SK-N-SH treated with all-trans-retinoic acid at 6 μM for 48 hours (cell line): ENCODE measurements around the gene MPG.

Source experiments
- ATAC-seq: fragments of 200-7000 bp; cut with Tn5 transposase; 3 replicates; pipeline ENCODE4 v1.9.1; 2020; ENCODE audit warnings: mild to moderate bottlenecking, moderate library complexity
- ARNTL ChIP-seq: fragments of 450-650 bp; formaldehyde crosslinking; IDR thresholded peaks from 2 replicates; pipeline ENCODE4 v1.5.0; 2020; ENCODE audit warnings: low read depth, mild to moderate bottlenecking, moderate library complexity, borderline replicate concordance
- BACH2 ChIP-seq: fragments of 250-450 bp; sonication (Bioruptor Pico); IDR thresholded peaks from 2 replicates; pipeline ENCODE4 v1.9.0; 2021; ENCODE audit warnings: mild to moderate bottlenecking, borderline replicate concordance
- CSDC2 ChIP-seq: fragments of 250-450 bp; sonication (Bioruptor Pico); IDR thresholded peaks from 2 replicates; pipeline ENCODE4 v1.5.0; 2020; ENCODE audit warnings: mild to moderate bottlenecking, moderate library complexity
- ESRRG ChIP-seq: fragments of 250-450 bp; sonication (Bioruptor Pico); IDR thresholded peaks from 2 replicates; pipeline ENCODE4 v1.6.1; 2021; ENCODE audit warnings: mild to moderate bottlenecking
- GLIS3 ChIP-seq: fragments of 250-450 bp; sonication (Bioruptor Pico); IDR thresholded peaks from 2 replicates; pipeline ENCODE4 v1.5.0; 2020; ENCODE audit warnings: mild to moderate bottlenecking, moderate library complexity
- ISL1 ChIP-seq: fragments of 250-450 bp; sonication (Bioruptor Pico); IDR thresholded peaks from 2 replicates; pipeline ENCODE4 v2.1.2; 2022; ENCODE audit warnings: mild to moderate bottlenecking, moderate library complexity
- OSR1 ChIP-seq: fragments of 250-450 bp; sonication (Bioruptor Pico); IDR thresholded peaks from 2 replicates; pipeline ENCODE4 v1.8.0; 2022; ENCODE audit warnings: moderate library complexity, mild to moderate bottlenecking, inconsistent platforms
- PPARA ChIP-seq: fragments of 250-450 bp; sonication (Bioruptor Pico); IDR thresholded peaks from 2 replicates; pipeline ENCODE4 v1.5.0; 2020; ENCODE audit warnings: mild to moderate bottlenecking, borderline replicate concordance
- RARB ChIP-seq: fragments of 250-450 bp; sonication (Bioruptor Pico); IDR thresholded peaks from 2 replicates; pipeline ENCODE4 v1.8.0; 2021; ENCODE audit warnings: mild to moderate bottlenecking, moderate library complexity
- SNAI2 ChIP-seq: fragments of 250-450 bp; sonication (Bioruptor Pico); IDR thresholded peaks from 2 replicates; pipeline ENCODE4 v1.5.0; 2020; ENCODE audit warnings: mild to moderate bottlenecking, moderate library complexity
- TCF4 ChIP-seq: fragments of 250-450 bp; sonication (Bioruptor Pico); IDR thresholded peaks from 2 replicates; pipeline ENCODE4 v1.8.0; 2021; ENCODE audit warnings: mild to moderate bottlenecking, moderate library complexity, borderline replicate concordance
- TOX ChIP-seq: fragments of 250-450 bp; sonication (Bioruptor Pico); IDR thresholded peaks from 2 replicates; pipeline ENCODE4 v1.8.0; 2021; ENCODE audit warnings: mild to moderate bottlenecking, moderate library complexity, borderline replicate concordance
- ZC3H10 ChIP-seq: fragments of 250-450 bp; sonication (Bioruptor Pico); IDR thresholded peaks from 2 replicates; pipeline ENCODE4 v1.5.1; 2021; ENCODE audit warnings: mild to moderate bottlenecking, moderate library complexity
- ZFP3 ChIP-seq: fragments of 250-450 bp; sonication (Bioruptor Pico); IDR thresholded peaks from 2 replicates; pipeline ENCODE4 v1.5.0; 2020; ENCODE audit warnings: mild to moderate bottlenecking, moderate library complexity
- ZFP30 ChIP-seq: fragments of 450-650 bp; formaldehyde crosslinking; IDR thresholded peaks from 2 replicates; pipeline ENCODE4 v1.5.0; 2022; ENCODE audit warnings: mild to moderate bottlenecking, moderate library complexity
- ZNF70 ChIP-seq: fragments of 450-650 bp; formaldehyde crosslinking; IDR thresholded peaks from 2 replicates; pipeline ENCODE4 v1.5.0; 2020; ENCODE audit warnings: mild to moderate bottlenecking, moderate library complexity
- ZNF8 ChIP-seq: fragments of 450-650 bp; formaldehyde crosslinking; IDR thresholded peaks from 2 replicates; pipeline ENCODE4 v1.5.0; 2020; ENCODE audit warnings: mild to moderate bottlenecking, moderate library complexity
- TF ChIP-seq, protein P1 (sequence below): fragments of 250-450 bp; sonication (Bioruptor Pico); IDR thresholded peaks from 2 replicates; pipeline ENCODE4 v1.8.0; 2020; ENCODE audit warnings: mild to moderate bottlenecking, moderate library complexity, borderline replicate concordance
- TF ChIP-seq, protein P2 (sequence below): fragments of 250-450 bp; sonication (Bioruptor Pico); IDR thresholded peaks from 2 replicates; pipeline ENCODE4 v1.5.1; 2020; ENCODE audit warnings: low read depth, mild to moderate bottlenecking, moderate library complexity
- TF ChIP-seq, protein P3 (sequence below): fragments of 250-450 bp; sonication (Bioruptor Pico); IDR thresholded peaks from 2 replicates; pipeline ENCODE4 v1.5.0; 2020; ENCODE audit warnings: mild to moderate bottlenecking, moderate library complexity
- TF ChIP-seq, protein P4 (sequence below): fragments of 250-450 bp; sonication (Bioruptor Pico); IDR thresholded peaks from 2 replicates; pipeline ENCODE4 v1.8.0; 2021; ENCODE audit warnings: low read depth, mild to moderate bottlenecking, moderate library complexity, borderline replicate concordance

Gene MPG

DNA sequence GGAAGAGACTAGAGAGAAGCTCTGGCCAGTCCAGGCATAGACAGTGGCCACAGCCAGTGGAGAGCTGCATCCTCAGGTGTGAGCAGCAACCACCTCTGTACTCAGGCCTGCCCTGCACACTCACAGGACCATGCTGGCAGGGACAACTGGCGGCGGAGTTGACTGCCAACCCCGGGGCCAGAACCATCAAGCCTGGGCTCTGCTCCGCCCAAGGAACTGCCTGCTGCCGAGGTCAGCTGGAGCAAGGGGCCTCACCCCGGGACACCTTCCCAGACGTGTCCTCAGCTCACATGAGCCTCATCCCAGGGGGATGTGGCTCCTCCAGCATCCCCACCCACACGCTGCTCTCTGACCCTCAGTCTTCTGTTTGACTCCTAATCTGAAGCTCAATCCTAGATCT, 8.8 kb upstream of the MPG start:
- TF ChIP-seq ZC3H10 (CRISPR knock-in tag) (no peak), ZFP3 (CRISPR knock-in tag) (no peak), ZNF70 (CRISPR knock-in tag) (no peak), ZNF8 (CRISPR knock-in tag) (no peak), BACH2 (CRISPR knock-in tag) (no peak), OSR1 (CRISPR knock-in tag) (no peak), ZFP30 (CRISPR knock-in tag) (no peak), TCF4 (CRISPR knock-in tag) (no peak), ESRRG (no peak), SNAI2 (CRISPR knock-in tag) (no peak), GLIS3 (no peak), ARNTL (no peak), TOX (CRISPR knock-in tag) (no peak), PPARA (CRISPR knock-in tag) (no peak), ISL1 (no peak)
- TF ChIP-seq, protein P1, sequence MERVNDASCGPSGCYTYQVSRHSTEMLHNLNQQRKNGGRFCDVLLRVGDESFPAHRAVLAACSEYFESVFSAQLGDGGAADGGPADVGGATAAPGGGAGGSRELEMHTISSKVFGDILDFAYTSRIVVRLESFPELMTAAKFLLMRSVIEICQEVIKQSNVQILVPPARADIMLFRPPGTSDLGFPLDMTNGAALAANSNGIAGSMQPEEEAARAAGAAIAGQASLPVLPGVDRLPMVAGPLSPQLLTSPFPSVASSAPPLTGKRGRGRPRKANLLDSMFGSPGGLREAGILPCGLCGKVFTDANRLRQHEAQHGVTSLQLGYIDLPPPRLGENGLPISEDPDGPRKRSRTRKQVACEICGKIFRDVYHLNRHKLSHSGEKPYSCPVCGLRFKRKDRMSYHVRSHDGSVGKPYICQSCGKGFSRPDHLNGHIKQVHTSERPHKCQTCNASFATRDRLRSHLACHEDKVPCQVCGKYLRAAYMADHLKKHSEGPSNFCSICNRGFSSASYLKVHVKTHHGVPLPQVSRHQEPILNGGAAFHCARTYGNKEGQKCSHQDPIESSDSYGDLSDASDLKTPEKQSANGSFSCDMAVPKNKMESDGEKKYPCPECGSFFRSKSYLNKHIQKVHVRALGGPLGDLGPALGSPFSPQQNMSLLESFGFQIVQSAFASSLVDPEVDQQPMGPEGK (CRISPR knock-in tag) = no peak
- TF ChIP-seq, protein P2, sequence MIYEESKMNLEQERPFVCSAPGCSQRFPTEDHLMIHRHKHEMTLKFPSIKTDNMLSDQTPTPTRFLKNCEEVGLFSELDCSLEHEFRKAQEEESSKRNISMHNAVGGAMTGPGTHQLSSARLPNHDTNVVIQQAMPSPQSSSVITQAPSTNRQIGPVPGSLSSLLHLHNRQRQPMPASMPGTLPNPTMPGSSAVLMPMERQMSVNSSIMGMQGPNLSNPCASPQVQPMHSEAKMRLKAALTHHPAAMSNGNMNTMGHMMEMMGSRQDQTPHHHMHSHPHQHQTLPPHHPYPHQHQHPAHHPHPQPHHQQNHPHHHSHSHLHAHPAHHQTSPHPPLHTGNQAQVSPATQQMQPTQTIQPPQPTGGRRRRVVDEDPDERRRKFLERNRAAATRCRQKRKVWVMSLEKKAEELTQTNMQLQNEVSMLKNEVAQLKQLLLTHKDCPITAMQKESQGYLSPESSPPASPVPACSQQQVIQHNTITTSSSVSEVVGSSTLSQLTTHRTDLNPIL (CRISPR knock-in tag) = no peak
- TF ChIP-seq, protein P3, sequence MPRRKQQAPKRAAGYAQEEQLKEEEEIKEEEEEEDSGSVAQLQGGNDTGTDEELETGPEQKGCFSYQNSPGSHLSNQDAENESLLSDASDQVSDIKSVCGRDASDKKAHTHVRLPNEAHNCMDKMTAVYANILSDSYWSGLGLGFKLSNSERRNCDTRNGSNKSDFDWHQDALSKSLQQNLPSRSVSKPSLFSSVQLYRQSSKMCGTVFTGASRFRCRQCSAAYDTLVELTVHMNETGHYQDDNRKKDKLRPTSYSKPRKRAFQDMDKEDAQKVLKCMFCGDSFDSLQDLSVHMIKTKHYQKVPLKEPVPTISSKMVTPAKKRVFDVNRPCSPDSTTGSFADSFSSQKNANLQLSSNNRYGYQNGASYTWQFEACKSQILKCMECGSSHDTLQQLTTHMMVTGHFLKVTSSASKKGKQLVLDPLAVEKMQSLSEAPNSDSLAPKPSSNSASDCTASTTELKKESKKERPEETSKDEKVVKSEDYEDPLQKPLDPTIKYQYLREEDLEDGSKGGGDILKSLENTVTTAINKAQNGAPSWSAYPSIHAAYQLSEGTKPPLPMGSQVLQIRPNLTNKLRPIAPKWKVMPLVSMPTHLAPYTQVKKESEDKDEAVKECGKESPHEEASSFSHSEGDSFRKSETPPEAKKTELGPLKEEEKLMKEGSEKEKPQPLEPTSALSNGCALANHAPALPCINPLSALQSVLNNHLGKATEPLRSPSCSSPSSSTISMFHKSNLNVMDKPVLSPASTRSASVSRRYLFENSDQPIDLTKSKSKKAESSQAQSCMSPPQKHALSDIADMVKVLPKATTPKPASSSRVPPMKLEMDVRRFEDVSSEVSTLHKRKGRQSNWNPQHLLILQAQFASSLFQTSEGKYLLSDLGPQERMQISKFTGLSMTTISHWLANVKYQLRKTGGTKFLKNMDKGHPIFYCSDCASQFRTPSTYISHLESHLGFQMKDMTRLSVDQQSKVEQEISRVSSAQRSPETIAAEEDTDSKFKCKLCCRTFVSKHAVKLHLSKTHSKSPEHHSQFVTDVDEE (CRISPR knock-in tag) = no peak
- TF ChIP-seq, protein P4, sequence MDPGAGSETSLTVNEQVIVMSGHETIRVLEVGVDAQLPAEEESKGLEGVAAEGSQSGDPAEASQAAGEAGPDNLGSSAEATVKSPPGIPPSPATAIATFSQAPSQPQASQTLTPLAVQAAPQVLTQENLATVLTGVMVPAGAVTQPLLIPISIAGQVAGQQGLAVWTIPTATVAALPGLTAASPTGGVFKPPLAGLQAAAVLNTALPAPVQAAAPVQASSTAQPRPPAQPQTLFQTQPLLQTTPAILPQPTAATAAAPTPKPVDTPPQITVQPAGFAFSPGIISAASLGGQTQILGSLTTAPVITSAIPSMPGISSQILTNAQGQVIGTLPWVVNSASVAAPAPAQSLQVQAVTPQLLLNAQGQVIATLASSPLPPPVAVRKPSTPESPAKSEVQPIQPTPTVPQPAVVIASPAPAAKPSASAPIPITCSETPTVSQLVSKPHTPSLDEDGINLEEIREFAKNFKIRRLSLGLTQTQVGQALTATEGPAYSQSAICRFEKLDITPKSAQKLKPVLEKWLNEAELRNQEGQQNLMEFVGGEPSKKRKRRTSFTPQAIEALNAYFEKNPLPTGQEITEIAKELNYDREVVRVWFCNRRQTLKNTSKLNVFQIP (CRISPR knock-in tag) = no peak
- no peak for ATAC-seq

DNA sequence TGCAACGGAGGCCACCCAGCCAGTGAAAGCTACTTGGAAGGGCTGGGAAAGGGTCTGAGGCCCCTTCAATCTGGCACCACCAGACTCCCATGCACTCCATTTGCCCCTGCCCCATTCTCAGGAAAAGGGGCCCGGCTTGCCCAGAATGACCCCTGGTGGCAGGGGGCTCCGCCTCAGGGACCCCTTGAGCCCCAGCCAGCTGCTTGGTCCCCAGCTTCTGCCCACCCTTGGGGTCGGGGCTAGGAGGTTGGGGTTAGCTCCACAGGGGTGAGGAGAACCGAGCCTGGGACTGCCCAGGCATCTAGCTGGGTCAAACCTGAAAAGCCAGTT, 6.8 kb upstream of the MPG start:
- TF ChIP-seq, protein P2 (CRISPR knock-in tag) = no peak
- no peak for TF ChIP-seq ARNTL
- no peak for TF ChIP-seq CSDC2 (CRISPR knock-in tag)
- TF ChIP-seq, protein P3 (CRISPR knock-in tag) = no peak
- no peak for TF ChIP-seq GLIS3
- TF ChIP-seq OSR1 (CRISPR knock-in tag) = no peak
- no peak for TF ChIP-seq RARB
- no peak for TF ChIP-seq ISL1
- no peak for TF ChIP-seq PPARA (CRISPR knock-in tag)
- ATAC-seq = no peak
